ENCODE results near the gene CSHL1. TPM values are rescaled to one million over a fixed set of nuclear protein-coding genes. Genes with fewer than 3 reads are reported as not detected.
A peak's percentile ranks its signal among the peaks of the same experiment; 100 is the strongest.
"Not testable (repeated sequence)": the region's sequence is repeated elsewhere in the genome, so short reads cannot be mapped to it uniquely, and the experiment has no call there.

The CSHL1 gene
- polyA plus RNA-seq, 3 donors from 2014 or later = not detected

DNA sequence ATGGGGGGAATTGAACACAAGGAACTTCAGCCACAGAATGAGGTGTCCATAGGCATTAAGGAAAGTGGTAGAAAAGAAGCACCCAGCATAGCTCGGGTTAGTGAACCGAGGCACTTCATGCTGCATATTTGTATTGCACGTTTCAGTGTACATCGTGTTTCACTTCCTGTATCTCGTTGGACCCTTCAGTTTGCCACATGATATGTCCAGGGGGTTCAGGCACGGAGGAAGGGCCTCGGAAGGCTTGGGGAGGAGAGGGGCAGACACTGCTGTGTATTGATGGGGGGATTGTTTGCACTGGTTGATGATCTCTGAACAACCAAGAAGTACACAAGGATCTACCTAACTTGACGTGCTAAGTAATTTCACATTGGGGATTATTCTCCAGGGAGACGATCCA, 11.3 kb upstream of the CSHL1 start:
- H3K27ac Mint-ChIP-seq; H3K4me1 Mint-ChIP-seq; H3K36me3 Mint-ChIP-seq; H3K4me3 Mint-ChIP-seq; DNase-seq; H3K27me3 Mint-ChIP-seq (ENCODE audit: low read depth in 3 of 3); H3K9me3 Mint-ChIP-seq: not testable (repeated sequence)

DNA sequence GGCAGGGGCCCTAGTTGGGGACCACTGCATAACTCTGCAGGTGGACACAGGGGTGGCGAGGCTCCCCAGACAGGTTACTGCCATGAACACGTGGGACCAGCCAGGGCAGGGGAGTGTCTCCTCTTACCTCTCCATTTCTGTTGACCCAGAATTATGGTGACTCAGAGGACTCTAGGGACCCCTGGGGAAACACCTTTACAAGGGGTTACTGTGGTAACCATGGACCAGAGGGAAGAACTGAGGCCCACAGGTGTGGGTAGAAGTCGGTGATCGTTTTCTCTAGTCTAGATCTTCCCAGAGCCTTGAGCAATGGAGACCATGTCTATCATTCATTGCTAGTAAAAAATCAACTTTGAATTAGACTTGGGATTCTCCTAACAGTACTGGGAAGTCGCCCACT, 9.7 kb upstream of the CSHL1 start:
- H3K9me3 Mint-ChIP-seq; DNase-seq; H3K27me3 Mint-ChIP-seq (ENCODE audit: low read depth in 3 of 3); H3K27ac Mint-ChIP-seq; H3K4me3 Mint-ChIP-seq; H3K4me1 Mint-ChIP-seq; H3K36me3 Mint-ChIP-seq: not testable (repeated sequence)

DNA sequence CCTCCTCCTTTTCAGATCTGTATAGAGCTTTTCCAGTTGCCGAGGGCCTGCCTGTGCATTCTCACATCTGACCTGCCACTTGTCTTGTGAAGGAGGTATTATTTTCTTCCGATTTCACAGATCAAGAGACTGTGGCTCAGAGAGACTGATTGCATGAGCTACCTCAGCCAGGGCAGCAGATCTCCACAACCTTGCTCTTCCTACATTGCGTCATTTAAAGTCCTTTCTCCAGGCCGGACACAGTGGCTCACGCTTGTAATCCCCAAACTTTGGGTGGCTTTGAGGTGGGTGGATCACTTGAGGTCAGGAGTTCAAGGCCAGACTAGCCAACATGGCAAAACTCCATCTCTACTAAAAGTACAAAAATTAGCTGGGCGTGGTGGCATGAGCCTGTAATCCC, 9.0 kb upstream of the CSHL1 start:
- H3K4me3 Mint-ChIP-seq = not testable (repeated sequence)
- H3K27ac Mint-ChIP-seq = peak overlapping the region in 4 of 6 donors; percentile 34 to 58 (median 49)

DNA sequence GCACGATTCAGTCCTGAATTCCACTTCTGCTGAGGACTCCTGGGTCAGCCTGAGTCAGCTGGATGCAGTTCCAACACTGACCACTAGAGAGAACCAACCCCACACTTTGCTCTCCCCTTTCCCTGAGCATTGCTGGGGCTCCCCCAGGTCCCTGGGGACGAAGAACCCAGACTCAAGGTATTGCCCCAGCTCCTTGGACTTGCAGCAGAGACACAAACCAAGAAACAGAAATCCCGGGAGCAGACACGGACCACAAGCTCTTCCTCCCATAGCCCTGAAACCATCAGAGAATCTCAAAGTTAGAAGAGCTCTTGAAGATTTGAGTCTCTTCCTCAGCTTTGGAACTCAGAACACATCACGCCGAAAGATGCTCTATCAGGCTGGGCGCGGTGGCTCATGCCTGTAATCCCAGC, 8.3 kb upstream of the CSHL1 start:
- Mint-ChIP-seq H3K9me3 (no peaks in the 10 kb centered on the region), H3K27me3 (ENCODE audit: low read depth in 3 of 3) (peaks cover 0 to 3% (median 0%) of the 10 kb centered on the region in 3 donors), H3K4me1 (peaks cover 6 to 8% of the 10 kb centered on the region in 2 donors), H3K4me3 (no peak overlapping the region), H3K36me3 (no peaks in the 10 kb centered on the region), H3K27ac (peak overlapping the region in 4 of 6 donors; percentile 55 to 88 (median 72))
- DNase-seq = peak; percentile 77 to 80 (median 78)

More for the DNA sequence above, 9.0 kb upstream of the CSHL1 start:
- H3K4me1 Mint-ChIP-seq; DNase-seq; H3K27me3 Mint-ChIP-seq (ENCODE audit: low read depth in 3 of 3); H3K36me3 Mint-ChIP-seq; H3K9me3 Mint-ChIP-seq: not testable (repeated sequence)

DNA sequence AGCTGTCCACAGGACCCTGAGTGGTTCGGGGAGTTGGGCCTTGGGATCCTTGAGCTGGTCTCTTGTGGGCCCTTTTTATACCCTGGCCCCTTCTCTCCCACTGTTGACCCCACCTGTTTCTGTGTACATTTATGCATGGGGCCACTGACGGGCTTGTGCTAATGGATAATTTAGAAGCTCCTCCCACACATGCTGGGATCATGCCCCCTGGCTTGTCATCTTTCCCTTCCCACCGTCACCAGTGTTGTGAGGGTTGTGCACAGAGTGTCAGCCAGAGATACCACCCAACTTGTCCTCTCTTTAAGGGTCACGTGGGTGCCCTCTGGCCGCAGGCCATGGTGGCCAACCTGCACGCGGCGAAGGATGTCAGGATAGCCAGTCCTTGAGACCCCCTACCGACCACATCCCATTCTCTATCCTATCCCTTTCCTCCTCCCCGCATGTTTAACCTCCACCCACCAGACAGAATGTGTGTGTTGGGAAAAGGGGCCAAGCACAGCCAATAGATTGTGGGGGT, 7.8 kb upstream of the CSHL1 start, which contains the start of gene GH1:
GH1 (minus strand) TSS at position 51 of the 517 bp plus-strand sequence. CDS start 63 bp downstream, outside the sequence.
- not testable (repeated sequence) for H3K4me1 Mint-ChIP-seq

DNA sequence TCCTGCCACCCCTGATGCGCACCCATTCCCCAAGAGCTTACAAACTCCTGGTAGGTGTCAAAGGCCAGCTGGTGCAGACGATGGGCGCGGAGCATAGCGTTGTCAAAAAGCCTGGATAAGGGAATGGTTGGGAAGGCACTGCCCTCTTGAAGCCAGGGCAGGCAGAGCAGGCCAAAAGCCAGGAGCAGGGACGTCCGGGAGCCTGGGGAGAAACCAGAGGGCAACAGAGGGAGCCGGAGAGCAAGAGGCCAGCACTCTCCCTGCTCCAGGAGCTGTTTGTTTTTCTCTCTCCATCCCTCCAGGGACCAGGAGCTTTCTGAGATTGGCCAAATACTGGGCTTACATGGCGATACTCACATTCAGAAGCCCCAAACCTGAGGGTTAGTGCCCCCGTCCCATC, 7.2 kb upstream of the CSHL1 start:
- peaks cover 6 to 8% of the 10 kb centered on the region in 2 donors for H3K4me1 Mint-ChIP-seq

More for the DNA sequence above, 7.8 kb upstream of the CSHL1 start, which contains the start of gene GH1:
- not testable (repeated sequence) for DNase-seq; H3K36me3 Mint-ChIP-seq; H3K27me3 Mint-ChIP-seq (ENCODE audit: low read depth in 3 of 3); H3K4me3 Mint-ChIP-seq; H3K9me3 Mint-ChIP-seq
- peak within 1 kb of the TSS in 4 of 6 donors; percentile 55 to 88 (median 72) for H3K27ac Mint-ChIP-seq

DNA sequence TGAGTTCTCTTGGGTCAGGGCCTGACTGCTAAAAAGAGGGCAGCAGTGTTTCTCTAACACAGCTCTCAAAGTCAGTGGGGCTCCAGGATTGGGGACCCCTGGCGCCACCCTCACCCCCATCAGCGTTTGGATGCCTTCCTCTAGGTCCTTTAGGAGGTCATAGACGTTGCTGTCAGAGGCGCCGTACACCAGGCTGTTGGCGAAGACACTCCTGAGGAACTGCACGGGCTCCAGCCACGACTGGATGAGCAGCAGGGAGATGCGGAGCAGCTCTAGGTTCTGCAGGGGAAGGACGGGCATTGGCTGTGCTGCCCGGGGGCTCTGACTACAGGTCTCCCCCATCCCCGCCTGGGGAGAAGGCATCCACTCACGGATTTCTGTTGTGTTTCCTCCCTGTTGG, 6.6 kb upstream of the CSHL1 start:
- H3K27ac Mint-ChIP-seq = no peak overlapping the region
- DNase-seq = no peak
- no peaks in the 10 kb centered on the region for H3K9me3 Mint-ChIP-seq
- no peak overlapping the region for H3K4me3 Mint-ChIP-seq
- peaks cover 0 to 3% (median 1%) of the 10 kb centered on the region in 3 donors for H3K27me3 Mint-ChIP-seq (ENCODE audit: low read depth in 3 of 3)
- no peaks in the 10 kb centered on the region for H3K36me3 Mint-ChIP-seq
- peaks cover 6 to 8% of the 10 kb centered on the region in 2 donors for H3K4me1 Mint-ChIP-seq

More for the DNA sequence above, 7.2 kb upstream of the CSHL1 start:
- H3K4me3 Mint-ChIP-seq = no peak overlapping the region
- no peaks in the 10 kb centered on the region for H3K36me3 Mint-ChIP-seq
- no peak overlapping the region for H3K27ac Mint-ChIP-seq
- no peaks in the 10 kb centered on the region for H3K9me3 Mint-ChIP-seq
- peaks cover 0 to 3% (median 0%) of the 10 kb centered on the region in 3 donors for H3K27me3 Mint-ChIP-seq (ENCODE audit: low read depth in 3 of 3)
- no peak for DNase-seq

DNA sequence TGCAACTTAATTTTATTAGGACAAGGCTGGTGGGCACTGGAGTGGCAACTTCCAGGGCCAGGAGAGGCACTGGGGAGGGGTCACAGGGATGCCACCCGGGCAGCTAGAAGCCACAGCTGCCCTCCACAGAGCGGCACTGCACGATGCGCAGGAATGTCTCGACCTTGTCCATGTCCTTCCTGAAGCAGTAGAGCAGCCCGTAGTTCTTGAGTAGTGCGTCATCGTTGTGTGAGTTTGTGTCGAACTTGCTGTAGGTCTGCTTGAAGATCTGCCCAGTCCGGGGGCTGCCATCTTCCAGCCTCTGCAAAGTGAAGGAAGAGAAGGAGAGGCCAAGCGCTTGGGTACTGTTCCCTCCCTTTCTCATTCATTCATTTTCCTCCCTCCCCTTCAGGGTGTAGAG, 6.1 kb upstream of the CSHL1 start:
- H3K9me3 Mint-ChIP-seq; H3K36me3 Mint-ChIP-seq; H3K4me1 Mint-ChIP-seq; H3K4me3 Mint-ChIP-seq; DNase-seq; H3K27ac Mint-ChIP-seq; H3K27me3 Mint-ChIP-seq (ENCODE audit: low read depth in 3 of 3): not testable (repeated sequence)

DNA sequence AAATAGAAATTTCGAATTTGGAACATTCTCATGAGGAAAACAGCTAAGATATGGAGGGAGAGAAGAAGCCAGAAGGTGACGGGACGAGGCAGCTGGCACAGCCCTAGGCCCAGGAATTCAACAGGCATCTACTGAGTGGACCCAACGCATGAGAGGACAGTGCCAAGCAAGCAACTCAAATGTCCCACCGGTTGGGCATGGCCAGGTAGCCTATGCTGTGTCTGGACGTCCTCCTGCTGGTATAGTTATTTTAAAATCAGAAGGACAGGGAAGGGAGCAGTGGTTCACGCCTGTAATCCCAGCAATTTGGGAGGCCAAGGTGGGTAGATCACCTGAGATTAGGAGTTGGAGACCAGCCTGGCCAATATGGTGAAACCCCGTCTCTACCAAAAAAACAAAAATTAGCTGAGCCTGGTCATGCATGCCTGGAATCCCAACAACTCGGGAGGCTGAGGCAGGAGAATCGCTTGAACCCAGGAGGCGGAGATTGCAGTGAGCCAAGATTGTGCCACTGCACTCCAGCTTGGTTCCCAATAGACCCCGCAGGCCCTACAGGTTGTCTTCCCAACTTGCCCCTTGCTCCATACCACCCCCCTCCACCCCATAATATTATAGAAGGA, 5.6 kb upstream of the CSHL1 start:
- Mint-ChIP-seq H3K27ac (peak overlapping the region in 1 of 6 donors; percentile 24), H3K9me3 (no peaks in the 10 kb centered on the region), H3K4me1 (peaks cover 8 to 9% of the 10 kb centered on the region in 2 donors), H3K27me3 (ENCODE audit: low read depth in 3 of 3) (peaks cover 2 to 5% (median 4%) of the 10 kb centered on the region in 3 donors), H3K36me3 (no peaks in the 10 kb centered on the region), H3K4me3 (no peak overlapping the region)
- DNase-seq = no peak

DNA sequence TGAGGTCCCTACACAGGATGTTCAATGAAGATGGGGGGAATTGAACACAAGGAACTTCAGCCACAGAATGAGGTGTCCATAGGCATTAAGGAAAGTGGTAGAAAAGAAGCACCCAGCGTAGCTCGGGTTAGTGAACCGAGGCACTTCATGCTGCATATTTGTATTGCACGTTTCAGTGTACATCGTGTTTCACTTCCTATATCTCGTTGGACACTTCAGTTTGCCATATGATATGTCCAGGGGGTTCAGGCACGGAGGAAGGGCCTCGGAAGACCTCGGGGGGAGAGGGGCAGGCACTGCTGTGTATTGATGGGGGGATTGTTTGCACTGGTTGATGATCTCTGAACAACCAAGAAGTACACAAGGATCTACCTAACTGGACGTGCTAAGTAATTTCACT, 4.7 kb upstream of the CSHL1 start:
- peaks cover 8 to 11% of the 10 kb centered on the region in 2 donors for H3K4me1 Mint-ChIP-seq
- H3K36me3 Mint-ChIP-seq = not testable (repeated sequence)
- peak overlapping the region in 1 of 6 donors; percentile 4 for H3K27ac Mint-ChIP-seq

DNA sequence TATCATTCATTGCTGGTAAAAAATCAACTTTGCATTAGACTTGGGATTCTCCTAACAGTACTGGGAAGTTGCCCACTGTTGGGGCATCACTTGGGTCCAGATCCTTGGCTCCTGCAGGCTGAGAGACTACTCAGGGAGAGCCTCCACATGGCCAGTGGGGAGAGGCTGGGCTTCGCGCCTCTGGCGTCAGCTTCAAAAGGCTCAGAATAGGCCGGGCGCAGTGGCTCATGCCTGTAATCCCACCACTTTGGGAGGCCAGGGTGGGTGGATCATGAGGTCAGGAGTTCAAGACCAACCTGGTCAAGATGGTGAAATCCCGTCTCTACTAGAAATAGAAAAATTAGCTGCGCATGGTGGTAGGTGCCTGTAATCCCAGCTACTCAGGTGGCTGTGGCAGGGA, 3.4 kb upstream of the CSHL1 start:
- H3K9me3 Mint-ChIP-seq = peaks cover 0 to 1% (median 0%) of the 10 kb centered on the region in 6 donors
- H3K27me3 Mint-ChIP-seq (ENCODE audit: low read depth in 3 of 3) = peaks cover 2 to 8% (median 5%) of the 10 kb centered on the region in 3 donors
- DNase-seq = no peak
- peaks cover 7 to 10% of the 10 kb centered on the region in 2 donors for H3K4me1 Mint-ChIP-seq
- no peaks in the 10 kb centered on the region for H3K36me3 Mint-ChIP-seq
- H3K4me3 Mint-ChIP-seq = no peak overlapping the region
- peak overlapping the region in 1 of 6 donors; percentile 17 for H3K27ac Mint-ChIP-seq

More for the DNA sequence above, 4.7 kb upstream of the CSHL1 start:
- not testable (repeated sequence) for H3K27me3 Mint-ChIP-seq (ENCODE audit: low read depth in 3 of 3); DNase-seq; H3K4me3 Mint-ChIP-seq; H3K9me3 Mint-ChIP-seq

DNA sequence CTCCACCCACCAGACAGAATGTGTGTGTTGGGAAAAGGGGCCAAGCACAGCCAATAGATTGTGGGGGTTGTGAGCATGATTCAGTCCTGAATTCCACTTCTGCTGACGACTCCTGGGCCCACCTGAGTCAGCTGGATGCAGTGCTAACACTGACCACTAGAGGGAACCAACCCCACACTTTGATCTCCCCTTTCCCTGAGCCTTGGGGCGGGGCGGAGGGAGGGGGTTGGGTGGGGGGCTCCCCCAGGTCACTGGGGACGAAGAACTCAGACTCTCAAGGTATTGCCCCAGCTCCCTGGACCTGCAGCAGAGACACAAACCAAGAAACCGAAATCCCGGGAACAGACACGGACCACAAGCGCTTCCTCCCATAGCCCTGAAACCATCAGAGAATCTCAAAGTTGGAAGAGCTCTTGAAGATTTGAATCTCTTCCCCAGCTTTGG, 621 bp upstream of the CSHL1 start:
- peaks cover 0 to 1% (median 0%) of the 10 kb centered on the region in 6 donors for H3K9me3 Mint-ChIP-seq
- DNase-seq = peak; percentile 53 to 64 (median 61)
- H3K27me3 Mint-ChIP-seq (ENCODE audit: low read depth in 3 of 3) = peaks cover 2 to 8% (median 5%) of the 10 kb centered on the region in 3 donors
- H3K4me3 Mint-ChIP-seq = no peak overlapping the region
- peak overlapping the region in 1 of 6 donors; percentile 30 for H3K27ac Mint-ChIP-seq
- peaks cover 0 to 5% of the 10 kb centered on the region in 2 donors for H3K4me1 Mint-ChIP-seq
- no peaks in the 10 kb centered on the region for H3K36me3 Mint-ChIP-seq

DNA sequence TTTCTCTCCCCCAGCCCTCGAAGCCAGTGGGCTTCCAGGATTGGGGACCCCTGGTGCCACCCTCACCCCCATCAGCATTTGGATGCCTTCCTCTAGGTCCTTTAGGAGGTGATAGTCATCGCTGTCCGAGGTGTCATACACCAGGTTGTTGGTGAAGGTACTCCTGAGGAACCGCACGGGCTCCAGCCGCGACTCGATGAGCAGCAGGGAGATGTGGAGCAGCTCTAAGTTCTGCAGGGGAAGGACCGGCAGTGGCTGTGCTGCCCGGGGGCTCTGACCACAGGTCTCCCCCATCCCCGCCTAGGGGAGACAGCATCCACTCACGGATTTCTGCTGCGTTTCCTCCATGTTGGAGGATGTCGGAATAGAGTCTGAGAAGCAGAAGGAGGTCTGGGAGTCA, 962 bp downstream of the CSHL1 start:
- H3K27me3 Mint-ChIP-seq (ENCODE audit: low read depth in 3 of 3) = peaks cover 2 to 8% (median 5%) of the 10 kb centered on the region in 3 donors
- H3K9me3 Mint-ChIP-seq = peaks cover 0 to 1% (median 0%) of the 10 kb centered on the region in 6 donors
- no peak for DNase-seq
- H3K36me3 Mint-ChIP-seq = no peaks in the 10 kb centered on the region
- H3K4me3 Mint-ChIP-seq = no peak overlapping the region
- H3K27ac Mint-ChIP-seq = no peak overlapping the region
- peaks cover 0 to 5% of the 10 kb centered on the region in 2 donors for H3K4me1 Mint-ChIP-seq

DNA sequence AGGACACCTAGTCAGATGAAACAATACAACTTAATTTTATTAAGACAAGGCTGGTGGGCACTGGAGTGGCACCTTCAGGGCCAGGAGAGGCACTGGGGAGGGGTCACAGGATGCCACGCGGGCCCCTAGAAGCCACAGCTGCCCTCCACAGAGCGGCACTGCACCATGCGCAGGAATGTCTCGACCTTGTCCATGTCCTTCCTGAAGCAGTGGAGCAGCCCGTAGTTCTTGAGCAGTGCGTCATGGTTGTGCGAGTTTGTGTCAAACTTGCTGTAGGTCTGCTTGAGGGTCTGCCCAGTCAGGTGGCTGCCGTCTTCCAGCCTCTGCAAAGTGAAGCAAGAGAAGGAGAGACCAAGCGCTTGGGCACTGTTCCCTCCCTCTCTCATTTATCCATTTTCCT, 1.5 kb downstream of the CSHL1 start:
- not testable (repeated sequence) for H3K4me3 Mint-ChIP-seq; H3K9me3 Mint-ChIP-seq; H3K4me1 Mint-ChIP-seq; H3K27me3 Mint-ChIP-seq (ENCODE audit: low read depth in 3 of 3); H3K36me3 Mint-ChIP-seq; DNase-seq; H3K27ac Mint-ChIP-seq
